WTC11 (cell line): ENCODE data around the gene SRPRB.

Experiments used
- ETV6 ChIP-seq: sonication (generic); formaldehyde crosslinking; IDR thresholded peaks from 2 replicates; pipeline ENCODE4 v1.8.1; 2022; ENCODE audit warnings: mild to moderate bottlenecking, missing genetic modification reagents
- JUN ChIP-seq: sonication (generic); formaldehyde crosslinking; IDR thresholded peaks from 2 replicates; pipeline ENCODE4 v1.8.0; 2023; ENCODE audit warnings: mild to moderate bottlenecking, missing genetic modification reagents
- NFE2L1 ChIP-seq: sonication (generic); formaldehyde crosslinking; IDR thresholded peaks from 2 replicates; pipeline ENCODE4 v1.8.1; 2023; ENCODE audit warnings: missing genetic modification reagents
- NFYB ChIP-seq: sonication (generic); formaldehyde crosslinking; conservative IDR thresholded peaks from 2 replicates; pipeline ENCODE4 v1.8.0; 2022; ENCODE audit warnings: low read depth, missing genetic modification reagents
- NR2C2 ChIP-seq: sonication (generic); formaldehyde crosslinking; IDR thresholded peaks from 2 replicates; pipeline ENCODE4 v1.8.0; 2022; ENCODE audit warnings: mild to moderate bottlenecking, missing genetic modification reagents
- NR3C1 ChIP-seq: sonication (generic); formaldehyde crosslinking; conservative IDR thresholded peaks from 2 replicates; pipeline ENCODE4 v1.8.1; 2023; ENCODE audit warnings: low read depth, mild to moderate bottlenecking, missing genetic modification reagents
- TEAD1 ChIP-seq: sonication (generic); formaldehyde crosslinking; IDR thresholded peaks from 2 replicates; pipeline ENCODE4 v1.8.0; 2022; ENCODE audit warnings: mild to moderate bottlenecking, missing genetic modification reagents
- ZNF121 ChIP-seq: sonication (generic); formaldehyde crosslinking; IDR thresholded peaks from 2 replicates; pipeline ENCODE4 v1.8.0; 2023; ENCODE audit warnings: missing genetic modification reagents
- TF ChIP-seq, protein P1 (sequence below): fragments of 200-600 bp; IDR thresholded peaks from 2 replicates; pipeline ENCODE4 v1.8.0; 2022; ENCODE audit warnings: antibody characterized with exemption
- TF ChIP-seq, protein P2 (sequence below): sonication (generic); formaldehyde crosslinking; IDR thresholded peaks from 2 replicates; pipeline ENCODE4 v1.8.0; 2023; ENCODE audit warnings: missing genetic modification reagents, mild to moderate bottlenecking, borderline replicate concordance
- TF ChIP-seq, protein P3 (sequence below): sonication (generic); formaldehyde crosslinking; IDR thresholded peaks from 2 replicates; pipeline ENCODE4 v1.8.0; 2022; ENCODE audit warnings: mild to moderate bottlenecking, missing genetic modification reagents
- TF ChIP-seq, protein P4 (sequence below): sonication (generic); formaldehyde crosslinking; IDR thresholded peaks from 2 replicates; pipeline ENCODE4 v1.8.1; 2023; ENCODE audit warnings: mild to moderate bottlenecking, missing genetic modification reagents, moderate library complexity

DNA sequence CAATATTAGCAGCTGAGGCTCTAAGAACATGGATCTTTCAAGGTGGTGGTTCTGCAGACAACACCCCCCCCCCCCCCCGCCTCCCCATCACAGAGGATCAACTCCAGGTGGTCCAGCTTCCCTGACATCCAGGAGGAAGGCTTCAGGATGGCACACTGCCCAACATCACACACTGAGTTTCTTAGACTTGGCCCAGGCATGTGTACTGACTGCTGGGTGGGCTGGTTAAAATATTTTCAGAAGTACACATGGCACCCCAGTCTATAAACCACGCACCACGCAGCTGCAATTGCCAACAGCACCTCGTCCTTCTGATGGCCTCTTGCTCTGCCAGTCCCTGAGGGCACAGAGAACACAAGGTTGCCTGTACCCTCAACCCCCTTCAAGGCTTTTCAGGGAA lies 22.1 kb downstream of the SRPRB start:
- TF ChIP-seq, protein P1, sequence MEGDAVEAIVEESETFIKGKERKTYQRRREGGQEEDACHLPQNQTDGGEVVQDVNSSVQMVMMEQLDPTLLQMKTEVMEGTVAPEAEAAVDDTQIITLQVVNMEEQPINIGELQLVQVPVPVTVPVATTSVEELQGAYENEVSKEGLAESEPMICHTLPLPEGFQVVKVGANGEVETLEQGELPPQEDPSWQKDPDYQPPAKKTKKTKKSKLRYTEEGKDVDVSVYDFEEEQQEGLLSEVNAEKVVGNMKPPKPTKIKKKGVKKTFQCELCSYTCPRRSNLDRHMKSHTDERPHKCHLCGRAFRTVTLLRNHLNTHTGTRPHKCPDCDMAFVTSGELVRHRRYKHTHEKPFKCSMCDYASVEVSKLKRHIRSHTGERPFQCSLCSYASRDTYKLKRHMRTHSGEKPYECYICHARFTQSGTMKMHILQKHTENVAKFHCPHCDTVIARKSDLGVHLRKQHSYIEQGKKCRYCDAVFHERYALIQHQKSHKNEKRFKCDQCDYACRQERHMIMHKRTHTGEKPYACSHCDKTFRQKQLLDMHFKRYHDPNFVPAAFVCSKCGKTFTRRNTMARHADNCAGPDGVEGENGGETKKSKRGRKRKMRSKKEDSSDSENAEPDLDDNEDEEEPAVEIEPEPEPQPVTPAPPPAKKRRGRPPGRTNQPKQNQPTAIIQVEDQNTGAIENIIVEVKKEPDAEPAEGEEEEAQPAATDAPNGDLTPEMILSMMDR = no peak
- TF ChIP-seq, protein P2, sequence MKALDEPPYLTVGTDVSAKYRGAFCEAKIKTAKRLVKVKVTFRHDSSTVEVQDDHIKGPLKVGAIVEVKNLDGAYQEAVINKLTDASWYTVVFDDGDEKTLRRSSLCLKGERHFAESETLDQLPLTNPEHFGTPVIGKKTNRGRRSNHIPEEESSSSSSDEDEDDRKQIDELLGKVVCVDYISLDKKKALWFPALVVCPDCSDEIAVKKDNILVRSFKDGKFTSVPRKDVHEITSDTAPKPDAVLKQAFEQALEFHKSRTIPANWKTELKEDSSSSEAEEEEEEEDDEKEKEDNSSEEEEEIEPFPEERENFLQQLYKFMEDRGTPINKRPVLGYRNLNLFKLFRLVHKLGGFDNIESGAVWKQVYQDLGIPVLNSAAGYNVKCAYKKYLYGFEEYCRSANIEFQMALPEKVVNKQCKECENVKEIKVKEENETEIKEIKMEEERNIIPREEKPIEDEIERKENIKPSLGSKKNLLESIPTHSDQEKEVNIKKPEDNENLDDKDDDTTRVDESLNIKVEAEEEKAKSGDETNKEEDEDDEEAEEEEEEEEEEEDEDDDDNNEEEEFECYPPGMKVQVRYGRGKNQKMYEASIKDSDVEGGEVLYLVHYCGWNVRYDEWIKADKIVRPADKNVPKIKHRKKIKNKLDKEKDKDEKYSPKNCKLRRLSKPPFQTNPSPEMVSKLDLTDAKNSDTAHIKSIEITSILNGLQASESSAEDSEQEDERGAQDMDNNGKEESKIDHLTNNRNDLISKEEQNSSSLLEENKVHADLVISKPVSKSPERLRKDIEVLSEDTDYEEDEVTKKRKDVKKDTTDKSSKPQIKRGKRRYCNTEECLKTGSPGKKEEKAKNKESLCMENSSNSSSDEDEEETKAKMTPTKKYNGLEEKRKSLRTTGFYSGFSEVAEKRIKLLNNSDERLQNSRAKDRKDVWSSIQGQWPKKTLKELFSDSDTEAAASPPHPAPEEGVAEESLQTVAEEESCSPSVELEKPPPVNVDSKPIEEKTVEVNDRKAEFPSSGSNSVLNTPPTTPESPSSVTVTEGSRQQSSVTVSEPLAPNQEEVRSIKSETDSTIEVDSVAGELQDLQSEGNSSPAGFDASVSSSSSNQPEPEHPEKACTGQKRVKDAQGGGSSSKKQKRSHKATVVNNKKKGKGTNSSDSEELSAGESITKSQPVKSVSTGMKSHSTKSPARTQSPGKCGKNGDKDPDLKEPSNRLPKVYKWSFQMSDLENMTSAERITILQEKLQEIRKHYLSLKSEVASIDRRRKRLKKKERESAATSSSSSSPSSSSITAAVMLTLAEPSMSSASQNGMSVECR (CRISPR knock-in tag) = no peak
- no peak for TF ChIP-seq ZNF121 (CRISPR knock-in tag)
- no peak for TF ChIP-seq NR3C1 (CRISPR knock-in tag)
- no peak for TF ChIP-seq TEAD1 (CRISPR knock-in tag)
- TF ChIP-seq ETV6 = no peak
- TF ChIP-seq, protein P3, sequence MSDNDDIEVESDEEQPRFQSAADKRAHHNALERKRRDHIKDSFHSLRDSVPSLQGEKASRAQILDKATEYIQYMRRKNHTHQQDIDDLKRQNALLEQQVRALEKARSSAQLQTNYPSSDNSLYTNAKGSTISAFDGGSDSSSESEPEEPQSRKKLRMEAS (CRISPR knock-in tag) = no peak
- no peak for TF ChIP-seq NFYB (CRISPR knock-in tag)
- TF ChIP-seq, protein P4, sequence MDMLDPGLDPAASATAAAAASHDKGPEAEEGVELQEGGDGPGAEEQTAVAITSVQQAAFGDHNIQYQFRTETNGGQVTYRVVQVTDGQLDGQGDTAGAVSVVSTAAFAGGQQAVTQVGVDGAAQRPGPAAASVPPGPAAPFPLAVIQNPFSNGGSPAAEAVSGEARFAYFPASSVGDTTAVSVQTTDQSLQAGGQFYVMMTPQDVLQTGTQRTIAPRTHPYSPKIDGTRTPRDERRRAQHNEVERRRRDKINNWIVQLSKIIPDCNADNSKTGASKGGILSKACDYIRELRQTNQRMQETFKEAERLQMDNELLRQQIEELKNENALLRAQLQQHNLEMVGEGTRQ (CRISPR knock-in tag) = no peak
- TF ChIP-seq JUN (CRISPR knock-in tag) = no peak
- no peak for TF ChIP-seq NFE2L1 (CRISPR knock-in tag)
- no peak for TF ChIP-seq NR2C2 (CRISPR knock-in tag)
